ENCODE measurements around the gene UQCRC2.
"Not testable (repeated sequence)": the region's sequence is repeated elsewhere in the genome, so short reads cannot be mapped to it uniquely, and the experiment has no call there.

UQCRC2 gene

DNA sequence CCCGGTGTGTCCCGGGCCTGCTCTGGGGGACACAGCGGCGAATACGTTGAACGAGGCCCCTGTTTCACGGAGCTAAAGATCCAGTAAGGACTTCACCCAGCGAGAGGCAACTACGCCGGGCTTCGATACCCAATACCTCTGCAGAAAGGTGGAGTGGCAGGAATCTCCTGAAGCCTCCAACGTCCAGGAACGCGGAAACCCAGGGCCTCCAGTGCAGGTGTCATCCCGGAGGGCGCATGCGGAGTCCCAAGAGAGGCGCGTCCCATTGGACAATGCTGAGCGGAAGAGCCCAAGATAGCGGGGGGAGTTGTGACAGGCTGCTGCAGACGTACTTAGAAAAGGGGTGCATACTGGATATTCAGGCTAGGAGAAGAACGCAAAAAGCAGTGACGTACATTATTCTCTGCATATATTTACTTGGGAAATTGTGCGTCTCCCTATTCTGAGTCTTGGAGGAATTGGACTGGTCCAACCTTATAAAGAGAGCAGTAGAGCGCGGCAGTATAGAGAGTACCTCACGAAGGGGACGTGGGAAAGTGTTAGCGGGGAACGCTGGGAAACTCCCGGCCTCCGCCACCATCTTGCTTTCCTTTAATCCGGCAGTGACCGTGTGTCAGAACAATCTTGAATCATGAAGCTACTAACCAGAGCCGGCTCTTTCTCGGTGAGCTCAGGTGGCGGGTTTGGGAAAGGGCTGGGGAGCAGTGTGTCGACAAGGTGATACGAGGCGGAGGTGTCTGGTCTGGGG is at the start of gene UQCRC2:
Gene UQCRC2 (plus strand): TSS at position 569 of the 748 bp plus-strand sequence. CDS start 63 bp downstream, at position 632.
- H3K4me3 ChIP-seq (ENCODE audit: low read depth, low read length) = peak within 1 kb of the TSS; percentile 85
- TF ChIP-seq CTCF (IDR thresholded peaks at IDR 0.05; ENCODE audit: insufficient read depth, low read length, missing control alignments) = no peak
- ChIA-PET CTCF (interaction anchor here (0.8 to 3.0 kb wide), 8 partner anchors 9 to 236 kb away, joined by 3 to 21 read pairs (median 4); no protein-coding TSS in a partner anchor), POLR2A (interaction anchor here (0.6 to 1.0 kb wide), 3 partner anchors 133 to 202 kb away, joined by 3 read pairs; no protein-coding TSS in a partner anchor)
- DNase-seq (ENCODE audit: low read depth, low spot score) = peak; percentile 62

DNA sequence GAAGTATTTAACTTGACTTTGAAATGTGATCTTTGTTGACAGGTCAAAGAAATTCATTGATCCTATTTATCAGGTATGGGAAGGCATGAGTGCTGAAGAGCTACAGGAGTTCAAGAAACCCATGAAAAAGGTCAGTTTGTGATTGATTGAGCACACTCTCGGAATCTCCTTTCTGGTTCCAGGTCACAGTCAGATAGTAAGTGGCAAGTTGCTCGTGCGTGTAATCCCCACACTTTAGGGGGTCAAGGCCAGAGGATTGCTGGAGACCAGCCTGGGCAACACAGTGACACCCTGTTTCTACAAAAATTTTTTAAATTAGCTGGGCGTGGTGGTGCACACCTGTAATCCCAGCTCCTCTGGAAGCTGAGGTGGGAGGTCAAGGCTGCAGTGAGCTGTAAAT is 20.5 kb upstream of the UQCRC2 start:
- DNase-seq (ENCODE audit: low read depth, low spot score); CTCF ChIA-PET; H3K4me3 ChIP-seq (ENCODE audit: low read depth, low read length); POLR2A ChIA-PET: not testable (repeated sequence)

DNA sequence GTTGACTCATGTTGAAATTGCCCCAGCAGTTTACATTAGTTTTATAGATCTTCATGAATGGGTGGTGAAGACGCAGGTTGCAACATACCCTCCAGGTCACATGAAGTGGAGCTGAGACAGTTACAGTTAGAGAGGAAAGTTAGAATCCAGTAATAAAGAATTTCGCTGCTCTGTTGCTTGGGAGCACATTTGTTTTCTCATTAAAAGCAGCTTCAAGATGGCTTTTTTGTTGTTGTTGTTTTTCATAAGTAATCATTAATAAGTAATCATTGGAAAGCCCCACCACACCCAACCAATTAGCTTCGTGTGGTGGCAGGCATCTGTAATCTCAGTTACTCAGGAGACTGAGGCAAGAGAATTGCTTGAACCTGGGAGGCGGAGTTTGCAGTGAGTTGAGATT is 19.8 kb upstream of the UQCRC2 start:
- POLR2A ChIA-PET; DNase-seq (ENCODE audit: low read depth, low spot score); CTCF ChIA-PET; H3K4me3 ChIP-seq (ENCODE audit: low read depth, low read length): not testable (repeated sequence)

GRCh38 chr16:21933790-21934189 is 19.4 kb upstream of the UQCRC2 start:
- H3K4me3 ChIP-seq (ENCODE audit: low read depth, low read length); CTCF ChIA-PET; DNase-seq (ENCODE audit: low read depth, low spot score); POLR2A ChIA-PET: not testable (repeated sequence)

- CTCF ChIA-PET; POLR2A ChIA-PET; DNase-seq (ENCODE audit: low read depth, low spot score): not testable (repeated sequence)
Observed at GRCh38 chr16:21936216-21936615, 16.9 kb upstream of the UQCRC2 start.

GRCh38 chr16:21937336-21937829 is 15.8 kb upstream of the UQCRC2 start:
- no peak for TF ChIP-seq CTCF (IDR thresholded peaks at IDR 0.05; ENCODE audit: insufficient read depth, low read length, missing control alignments)
- H3K4me3 ChIP-seq (ENCODE audit: low read depth, low read length) = no peak overlapping the region
- ChIA-PET POLR2A (no interaction called here), CTCF (no interaction called here)
- DNase-seq (ENCODE audit: low read depth, low spot score) = no peak

More at GRCh38 chr16:21936216-21936615, 16.9 kb upstream of the UQCRC2 start:
- H3K4me3 ChIP-seq (ENCODE audit: low read depth, low read length) = not testable (repeated sequence)

GRCh38 chr16:21940570-21940969 is 12.6 kb upstream of the UQCRC2 start:
- H3K4me3 ChIP-seq (ENCODE audit: low read depth, low read length) = no peak overlapping the region
- POLR2A ChIA-PET = no interaction called here
- no peak for DNase-seq (ENCODE audit: low read depth, low spot score)
- CTCF ChIA-PET = no interaction called here
- no peak for TF ChIP-seq CTCF (IDR thresholded peaks at IDR 0.05; ENCODE audit: insufficient read depth, low read length, missing control alignments)

GRCh38 chr16:21943571-21943970 is 9.6 kb upstream of the UQCRC2 start:
- no peak overlapping the region for H3K4me3 ChIP-seq (ENCODE audit: low read depth, low read length)
- TF ChIP-seq CTCF (IDR thresholded peaks at IDR 0.05; ENCODE audit: insufficient read depth, low read length, missing control alignments) = no peak
- ChIA-PET POLR2A (no interaction called here), CTCF (interaction anchor here (1.3 to 1.9 kb wide), 3 partner anchors 7 to 156 kb away, joined by 3 to 8 read pairs (median 5); no protein-coding TSS in a partner anchor)
- no peak for DNase-seq (ENCODE audit: low read depth, low spot score)
